ENCODE data around the gene MICU1. TPM values are rescaled to one million over a fixed set of nuclear protein-coding genes. Genes with fewer than 3 reads are reported as not detected.

The MICU1 gene
- total RNA-seq, 2 experiments from 2014 or later, result 29.2 to 29.4 TPM

GRCh38 chr10:72318418-72319262, 307.2 kb downstream of the MICU1 start:
- H3K9me3 Mint-ChIP-seq, result no peaks in the 10 kb centered on the region
- H3K27me3 Mint-ChIP-seq, result no peaks in the 10 kb centered on the region
- DNase-seq, result no peak
- peaks cover 17% of the 10 kb centered on the region for H3K36me3 Mint-ChIP-seq
- H3K4me3 Mint-ChIP-seq, result peak overlapping the region; percentile 80
- H3K4me1 Mint-ChIP-seq, result peaks cover 73% of the 10 kb centered on the region
- H3K27ac Mint-ChIP-seq, result peak overlapping the region; percentile 93

Other genes with a start within 250 kb of the MICU1 start
- gene MCU, start 66.1 kb upstream of the MICU1 start, total RNA-seq, result 10 to 100 TPM; 15.3 to 15.5 TPM

All from activated naive CD8-positive, alpha-beta T cell treated with anti-CD3 and anti-CD28 coated beads for 36 hours (primary cell).